ENCODE measurements around the gene ANTXR1.

Gene ANTXR1

GRCh38 chr2:69177063-69177771 lies 164.2 kb downstream of the ANTXR1 start:
- Histone ChIP-seq H2AFZ (ENCODE audit: low read depth, low read length) (no peak overlapping the region), H3K4me3 (ENCODE audit: low read length) (no peak overlapping the region), H3K4me1 (ENCODE audit: insufficient read depth, low read length) (no peaks in the 10 kb centered on the region), H3K36me3 (ENCODE audit: insufficient read depth, low read length) (peaks cover 30% of the 10 kb centered on the region), H3K27me3 (ENCODE audit: insufficient read depth, low read length) (no peaks in the 10 kb centered on the region), H3K9me3 (ENCODE audit: low read length) (no peaks in the 10 kb centered on the region)

- Histone ChIP-seq H3K27me3 (ENCODE audit: insufficient read depth, low read length) (no peaks in the 10 kb centered on the region), H2AFZ (ENCODE audit: low read depth, low read length) (no peak overlapping the region), H3K36me3 (ENCODE audit: insufficient read depth, low read length) (peaks cover 37% of the 10 kb centered on the region), H3K9me3 (ENCODE audit: low read length) (no peaks in the 10 kb centered on the region), H3K4me1 (ENCODE audit: insufficient read depth, low read length) (no peaks in the 10 kb centered on the region), H3K4me3 (ENCODE audit: low read length) (no peak overlapping the region)
Measured at GRCh38 chr2:69177785-69178636, 165.0 kb downstream of the ANTXR1 start.

- no peaks in the 10 kb centered on the region for H3K9me3 ChIP-seq (ENCODE audit: low read length)
- no peaks in the 10 kb centered on the region for H3K27me3 ChIP-seq (ENCODE audit: insufficient read depth, low read length)
- no peak overlapping the region for H2AFZ ChIP-seq (ENCODE audit: low read depth, low read length)
- no peak overlapping the region for H3K4me3 ChIP-seq (ENCODE audit: low read length)
- no peaks in the 10 kb centered on the region for H3K4me1 ChIP-seq (ENCODE audit: insufficient read depth, low read length)
- H3K36me3 ChIP-seq (ENCODE audit: insufficient read depth, low read length): peaks cover 40% of the 10 kb centered on the region
Measured at GRCh38 chr2:69178756-69179155, 165.8 kb downstream of the ANTXR1 start.

GRCh38 chr2:69180227-69180626 lies 167.2 kb downstream of the ANTXR1 start:
- H3K27me3 ChIP-seq (ENCODE audit: insufficient read depth, low read length): no peaks in the 10 kb centered on the region
- no peaks in the 10 kb centered on the region for H3K9me3 ChIP-seq (ENCODE audit: low read length)
- no peak overlapping the region for H3K4me3 ChIP-seq (ENCODE audit: low read length)
- H2AFZ ChIP-seq (ENCODE audit: low read depth, low read length): no peak overlapping the region
- no peaks in the 10 kb centered on the region for H3K4me1 ChIP-seq (ENCODE audit: insufficient read depth, low read length)
- peaks cover 52% of the 10 kb centered on the region for H3K36me3 ChIP-seq (ENCODE audit: insufficient read depth, low read length)

- no peaks in the 10 kb centered on the region for H3K4me1 ChIP-seq (ENCODE audit: insufficient read depth, low read length)
- H3K4me3 ChIP-seq (ENCODE audit: low read length): no peak overlapping the region
- peaks cover 58% of the 10 kb centered on the region for H3K36me3 ChIP-seq (ENCODE audit: insufficient read depth, low read length)
- H3K27me3 ChIP-seq (ENCODE audit: insufficient read depth, low read length): no peaks in the 10 kb centered on the region
- no peaks in the 10 kb centered on the region for H3K9me3 ChIP-seq (ENCODE audit: low read length)
- H2AFZ ChIP-seq (ENCODE audit: low read depth, low read length): no peak overlapping the region
Measured at GRCh38 chr2:69180974-69181373, 168.0 kb downstream of the ANTXR1 start.

- Histone ChIP-seq H3K4me1 (ENCODE audit: insufficient read depth, low read length) (no peaks in the 10 kb centered on the region), H3K4me3 (ENCODE audit: low read length) (no peak overlapping the region), H3K9me3 (ENCODE audit: low read length) (no peaks in the 10 kb centered on the region), H3K36me3 (ENCODE audit: insufficient read depth, low read length) (peaks cover 63% of the 10 kb centered on the region), H3K27me3 (ENCODE audit: insufficient read depth, low read length) (no peaks in the 10 kb centered on the region), H2AFZ (ENCODE audit: low read depth, low read length) (no peak overlapping the region)
Measured at GRCh38 chr2:69181806-69182427, 168.9 kb downstream of the ANTXR1 start.

- Histone ChIP-seq H3K4me1 (ENCODE audit: insufficient read depth, low read length) (no peaks in the 10 kb centered on the region), H3K9me3 (ENCODE audit: low read length) (no peaks in the 10 kb centered on the region), H3K27me3 (ENCODE audit: insufficient read depth, low read length) (no peaks in the 10 kb centered on the region), H3K4me3 (ENCODE audit: low read length) (no peak overlapping the region), H3K36me3 (ENCODE audit: insufficient read depth, low read length) (peaks cover 59% of the 10 kb centered on the region), H2AFZ (ENCODE audit: low read depth, low read length) (no peak overlapping the region)
Measured at GRCh38 chr2:69183659-69184058, 170.7 kb downstream of the ANTXR1 start.

- H3K4me1 ChIP-seq (ENCODE audit: insufficient read depth, low read length): no peaks in the 10 kb centered on the region
- no peaks in the 10 kb centered on the region for H3K27me3 ChIP-seq (ENCODE audit: insufficient read depth, low read length)
- H2AFZ ChIP-seq (ENCODE audit: low read depth, low read length): no peak overlapping the region
- H3K4me3 ChIP-seq (ENCODE audit: low read length): no peak overlapping the region
- no peaks in the 10 kb centered on the region for H3K9me3 ChIP-seq (ENCODE audit: low read length)
- H3K36me3 ChIP-seq (ENCODE audit: insufficient read depth, low read length): peaks cover 59% of the 10 kb centered on the region
Measured at GRCh38 chr2:69184224-69184623, 171.2 kb downstream of the ANTXR1 start.

- Histone ChIP-seq H3K36me3 (ENCODE audit: insufficient read depth, low read length) (peaks cover 65% of the 10 kb centered on the region), H3K27me3 (ENCODE audit: insufficient read depth, low read length) (no peaks in the 10 kb centered on the region), H2AFZ (ENCODE audit: low read depth, low read length) (no peak overlapping the region), H3K4me1 (ENCODE audit: insufficient read depth, low read length) (no peaks in the 10 kb centered on the region), H3K9me3 (ENCODE audit: low read length) (no peaks in the 10 kb centered on the region), H3K4me3 (ENCODE audit: low read length) (no peak overlapping the region)
Measured at GRCh38 chr2:69185807-69186206, 172.8 kb downstream of the ANTXR1 start.

- H2AFZ ChIP-seq (ENCODE audit: low read depth, low read length): no peak overlapping the region
- no peaks in the 10 kb centered on the region for H3K27me3 ChIP-seq (ENCODE audit: insufficient read depth, low read length)
- H3K4me1 ChIP-seq (ENCODE audit: insufficient read depth, low read length): no peaks in the 10 kb centered on the region
- H3K9me3 ChIP-seq (ENCODE audit: low read length): no peaks in the 10 kb centered on the region
- no peak overlapping the region for H3K4me3 ChIP-seq (ENCODE audit: low read length)
- H3K36me3 ChIP-seq (ENCODE audit: insufficient read depth, low read length): peaks cover 60% of the 10 kb centered on the region
Measured at GRCh38 chr2:69186614-69187013, 173.6 kb downstream of the ANTXR1 start.

GRCh38 chr2:69188182-69188900 lies 175.4 kb downstream of the ANTXR1 start:
- Histone ChIP-seq H3K9me3 (ENCODE audit: low read length) (no peaks in the 10 kb centered on the region), H3K4me1 (ENCODE audit: insufficient read depth, low read length) (no peaks in the 10 kb centered on the region), H3K27me3 (ENCODE audit: insufficient read depth, low read length) (no peaks in the 10 kb centered on the region), H2AFZ (ENCODE audit: low read depth, low read length) (no peak overlapping the region), H3K36me3 (ENCODE audit: insufficient read depth, low read length) (peaks cover 58% of the 10 kb centered on the region), H3K4me3 (ENCODE audit: low read length) (no peak overlapping the region)

- H3K4me3 ChIP-seq (ENCODE audit: low read length): no peak overlapping the region
- H3K4me1 ChIP-seq (ENCODE audit: insufficient read depth, low read length): no peaks in the 10 kb centered on the region
- H3K27me3 ChIP-seq (ENCODE audit: insufficient read depth, low read length): no peaks in the 10 kb centered on the region
- H3K36me3 ChIP-seq (ENCODE audit: insufficient read depth, low read length): peaks cover 47% of the 10 kb centered on the region
- H2AFZ ChIP-seq (ENCODE audit: low read depth, low read length): no peak overlapping the region
- no peaks in the 10 kb centered on the region for H3K9me3 ChIP-seq (ENCODE audit: low read length)
Measured at GRCh38 chr2:69190743-69191404, 177.9 kb downstream of the ANTXR1 start.
